SK-N-SH treated with all-trans-retinoic acid at 6 μM for 48 hours (cell line): ENCODE data around the gene RXRA.

Experiments used
- PPARA ChIP-seq: fragments of 250-450 bp; sonication (Bioruptor Pico); IDR thresholded peaks from 2 replicates; pipeline ENCODE4 v1.5.0; 2020; ENCODE audit warnings: mild to moderate bottlenecking, borderline replicate concordance
- ZFP3 ChIP-seq: fragments of 250-450 bp; sonication (Bioruptor Pico); IDR thresholded peaks from 2 replicates; pipeline ENCODE4 v1.5.0; 2020; ENCODE audit warnings: mild to moderate bottlenecking, moderate library complexity
- ZFP30 ChIP-seq: fragments of 450-650 bp; formaldehyde crosslinking; IDR thresholded peaks from 2 replicates; pipeline ENCODE4 v1.5.0; 2022; ENCODE audit warnings: mild to moderate bottlenecking, moderate library complexity
- ZNF8 ChIP-seq: fragments of 450-650 bp; formaldehyde crosslinking; IDR thresholded peaks from 2 replicates; pipeline ENCODE4 v1.5.0; 2020; ENCODE audit warnings: mild to moderate bottlenecking, moderate library complexity
- TF ChIP-seq, protein P1 (sequence below): fragments of 250-450 bp; sonication (Bioruptor Pico); IDR thresholded peaks from 2 replicates; pipeline ENCODE4 v1.8.0; 2021; ENCODE audit warnings: low read depth, mild to moderate bottlenecking, moderate library complexity, borderline replicate concordance
- TF ChIP-seq, protein P2 (sequence below): fragments of 250-450 bp; sonication (Bioruptor Pico); IDR thresholded peaks from 2 replicates; pipeline ENCODE4 v1.5.1; 2020; ENCODE audit warnings: low read depth, mild to moderate bottlenecking, moderate library complexity

DNA sequence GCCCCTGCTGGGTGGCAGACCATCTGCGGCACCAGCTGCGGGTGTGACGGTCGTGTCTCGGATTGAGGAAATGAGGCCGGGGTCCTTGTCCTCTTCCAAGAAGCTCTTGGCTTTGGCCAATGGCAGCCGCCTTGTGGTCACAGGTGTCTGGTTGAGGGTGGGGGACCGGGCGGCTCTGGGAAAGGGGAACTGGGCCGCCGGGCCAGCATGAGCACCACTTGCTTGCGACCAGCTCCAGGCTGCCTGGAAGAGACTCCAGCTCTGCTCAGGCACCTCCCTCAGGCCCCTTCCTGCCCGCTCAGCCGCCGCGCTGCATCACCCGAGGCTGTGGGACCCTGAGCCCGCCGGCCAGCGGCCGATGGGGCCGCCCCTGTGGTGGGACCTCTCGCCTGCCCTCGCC lies 59.7 kb downstream of the RXRA start:
- TF ChIP-seq ZFP30 (CRISPR knock-in tag) (no peak), ZFP3 (no peak), ZNF8 (no peak), PPARA (CRISPR knock-in tag) (no peak)
- TF ChIP-seq, protein P1, sequence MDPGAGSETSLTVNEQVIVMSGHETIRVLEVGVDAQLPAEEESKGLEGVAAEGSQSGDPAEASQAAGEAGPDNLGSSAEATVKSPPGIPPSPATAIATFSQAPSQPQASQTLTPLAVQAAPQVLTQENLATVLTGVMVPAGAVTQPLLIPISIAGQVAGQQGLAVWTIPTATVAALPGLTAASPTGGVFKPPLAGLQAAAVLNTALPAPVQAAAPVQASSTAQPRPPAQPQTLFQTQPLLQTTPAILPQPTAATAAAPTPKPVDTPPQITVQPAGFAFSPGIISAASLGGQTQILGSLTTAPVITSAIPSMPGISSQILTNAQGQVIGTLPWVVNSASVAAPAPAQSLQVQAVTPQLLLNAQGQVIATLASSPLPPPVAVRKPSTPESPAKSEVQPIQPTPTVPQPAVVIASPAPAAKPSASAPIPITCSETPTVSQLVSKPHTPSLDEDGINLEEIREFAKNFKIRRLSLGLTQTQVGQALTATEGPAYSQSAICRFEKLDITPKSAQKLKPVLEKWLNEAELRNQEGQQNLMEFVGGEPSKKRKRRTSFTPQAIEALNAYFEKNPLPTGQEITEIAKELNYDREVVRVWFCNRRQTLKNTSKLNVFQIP (CRISPR knock-in tag) = no peak
- TF ChIP-seq, protein P2, sequence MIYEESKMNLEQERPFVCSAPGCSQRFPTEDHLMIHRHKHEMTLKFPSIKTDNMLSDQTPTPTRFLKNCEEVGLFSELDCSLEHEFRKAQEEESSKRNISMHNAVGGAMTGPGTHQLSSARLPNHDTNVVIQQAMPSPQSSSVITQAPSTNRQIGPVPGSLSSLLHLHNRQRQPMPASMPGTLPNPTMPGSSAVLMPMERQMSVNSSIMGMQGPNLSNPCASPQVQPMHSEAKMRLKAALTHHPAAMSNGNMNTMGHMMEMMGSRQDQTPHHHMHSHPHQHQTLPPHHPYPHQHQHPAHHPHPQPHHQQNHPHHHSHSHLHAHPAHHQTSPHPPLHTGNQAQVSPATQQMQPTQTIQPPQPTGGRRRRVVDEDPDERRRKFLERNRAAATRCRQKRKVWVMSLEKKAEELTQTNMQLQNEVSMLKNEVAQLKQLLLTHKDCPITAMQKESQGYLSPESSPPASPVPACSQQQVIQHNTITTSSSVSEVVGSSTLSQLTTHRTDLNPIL (CRISPR knock-in tag) = no peak
